Thyroid gland (tissue), 4 donors: ENCODE results near the gene KIRREL3. TPM values are rescaled to one million over a fixed set of nuclear protein-coding genes. Genes with fewer than 3 reads are reported as not detected.

Experiments used
- DNase-seq, 2 donors: peaks; one replicate each; pipeline ENCODE4 v3.0.0-alpha.2; 2019
- H3K27ac ChIP-seq, 3 donors: fragments of 200-600 bp; sonication (generic); 1 replicate in 2 of 3; 2 replicates in 1 of 3; pipeline ENCODE4 v1.5.1; 2016 to 2019; ENCODE audit warnings: mild to moderate bottlenecking in 1 of 3, moderate library complexity in 1 of 3
- H3K27me3 ChIP-seq: fragments of 200-600 bp; sonication (generic); one replicate; pipeline ENCODE4 v1.5.1; 2019
- H3K36me3 ChIP-seq, 2 donors: fragments of 200-600 bp; sonication (generic); one replicate each; pipeline ENCODE4 v1.5.1; 2016 to 2019
- H3K4me1 ChIP-seq, 2 donors: fragments of 200-600 bp; sonication (generic); one replicate each; pipeline ENCODE4 v1.5.1; 2017 to 2019
- H3K4me3 ChIP-seq, 3 donors: fragments of 200-600 bp; sonication (generic); replicated peaks in 1 of 3; 1 replicate in 2 of 3; 2 replicates in 1 of 3; pipeline ENCODE4 v1.5.1; 2016; ENCODE audit warnings: mild to moderate bottlenecking in 1 of 3
- H3K9me3 ChIP-seq: fragments of 200-600 bp; sonication (generic); one replicate; pipeline ENCODE4 v1.5.1; 2017
- POLR2A ChIP-seq, 2 donors: fragments of 450-650 bp; IDR thresholded peaks; one replicate each; pipeline ENCODE4 v1.6.1; 2017; ENCODE audit warnings: antibody characterized with exemption in 2 of 2, mild to moderate bottlenecking in 2 of 2, moderate library complexity in 1 of 2
- WGBS, 2 donors: methylation state at CpG; one replicate each; pipeline ENCODE4 v1.1.5; 2017; 5-methylcytosine and 5-hydroxymethylcytosine counted together
- intact Hi-C: fragments of 100-400 bp; cut with DNase I; formaldehyde crosslinking; loops from one replicate; pipeline ENCODE4 v1.15.1; 2023
- total RNA-seq, 4 donors: library from RNA; depleted of rRNA; stranded (reverse); fragments of >200 nt; gene quantifications; one replicate each; pipeline ENCODE4 v1.2.3, GENCODE V29; 2016
- TF ChIP-seq, protein P1 (sequence below), 6 experiments: fragments of 200-600 bp in 3 of 6; fragments of 450-650 bp in 3 of 6; sonication (generic) in 3 of 6; IDR thresholded peaks; one replicate each; pipeline ENCODE4 v1.5.1; 2016 to 2019; ENCODE audit warnings: antibody characterized with exemption in 6 of 6, mild to moderate bottlenecking in 2 of 6, inconsistent platforms in 1 of 6, moderate library complexity in 1 of 6

Gene KIRREL3
- total RNA-seq, 4 donors from 2014 or later, result 0.78 TPM; not detected in 3

GRCh38 chr11:126978165-126978564 is 22.4 kb downstream of the KIRREL3 start:
- no peaks in the 10 kb centered on the region for H3K4me1 ChIP-seq
- DNase-seq, result no peak
- no peaks in the 10 kb centered on the region for H3K36me3 ChIP-seq
- H3K4me3 ChIP-seq, result no peak overlapping the region
- TF ChIP-seq, protein P1, sequence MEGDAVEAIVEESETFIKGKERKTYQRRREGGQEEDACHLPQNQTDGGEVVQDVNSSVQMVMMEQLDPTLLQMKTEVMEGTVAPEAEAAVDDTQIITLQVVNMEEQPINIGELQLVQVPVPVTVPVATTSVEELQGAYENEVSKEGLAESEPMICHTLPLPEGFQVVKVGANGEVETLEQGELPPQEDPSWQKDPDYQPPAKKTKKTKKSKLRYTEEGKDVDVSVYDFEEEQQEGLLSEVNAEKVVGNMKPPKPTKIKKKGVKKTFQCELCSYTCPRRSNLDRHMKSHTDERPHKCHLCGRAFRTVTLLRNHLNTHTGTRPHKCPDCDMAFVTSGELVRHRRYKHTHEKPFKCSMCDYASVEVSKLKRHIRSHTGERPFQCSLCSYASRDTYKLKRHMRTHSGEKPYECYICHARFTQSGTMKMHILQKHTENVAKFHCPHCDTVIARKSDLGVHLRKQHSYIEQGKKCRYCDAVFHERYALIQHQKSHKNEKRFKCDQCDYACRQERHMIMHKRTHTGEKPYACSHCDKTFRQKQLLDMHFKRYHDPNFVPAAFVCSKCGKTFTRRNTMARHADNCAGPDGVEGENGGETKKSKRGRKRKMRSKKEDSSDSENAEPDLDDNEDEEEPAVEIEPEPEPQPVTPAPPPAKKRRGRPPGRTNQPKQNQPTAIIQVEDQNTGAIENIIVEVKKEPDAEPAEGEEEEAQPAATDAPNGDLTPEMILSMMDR (IDR thresholded peaks at IDR 0.05), result no peak
- TF ChIP-seq POLR2A (IDR thresholded peaks at IDR 0.05), result no peak
- no peaks in the 10 kb centered on the region for H3K27me3 ChIP-seq
- H3K9me3 ChIP-seq, result no peaks in the 10 kb centered on the region
- no peak overlapping the region for H3K27ac ChIP-seq
- intact Hi-C loops, result no loop called here
- WGBS, 2 donors, result 80 to 82% methylated on average over 3 of the region's 3 CpGs

GRCh38 chr11:126973051-126973450 is 27.5 kb downstream of the KIRREL3 start:
- Histone ChIP-seq H3K9me3 (no peaks in the 10 kb centered on the region), H3K4me3 (no peak overlapping the region), H3K27me3 (no peaks in the 10 kb centered on the region), H3K27ac (no peak overlapping the region), H3K4me1 (no peaks in the 10 kb centered on the region), H3K36me3 (no peaks in the 10 kb centered on the region)
- intact Hi-C loops, result no loop called here
- DNase-seq, result no peak
- TF ChIP-seq POLR2A (IDR thresholded peaks at IDR 0.05), result no peak
- TF ChIP-seq, protein P1 (IDR thresholded peaks at IDR 0.05), result no peak
- WGBS, 2 donors, result 79 to 81% methylated on average over 2 of the region's 2 CpGs

DNA sequence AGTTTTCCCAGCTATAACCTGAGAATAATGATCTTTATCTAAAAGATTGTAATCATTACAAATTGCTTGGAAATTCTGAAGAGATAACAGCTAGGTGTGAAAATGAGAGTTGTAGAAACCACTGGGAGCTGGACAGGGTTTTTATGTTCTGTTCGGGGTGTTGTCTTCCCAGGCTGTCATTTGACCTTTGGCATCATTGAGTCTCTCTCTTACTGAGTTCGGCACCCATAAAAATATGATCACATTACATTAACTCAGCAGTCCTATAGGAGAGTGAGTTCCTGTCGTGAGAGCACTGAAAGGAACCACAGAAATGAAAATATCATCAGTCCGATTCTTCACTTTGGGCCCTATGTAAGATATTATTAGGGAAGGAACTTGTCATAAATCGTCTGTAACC is 29.3 kb downstream of the KIRREL3 start:
- no peak for DNase-seq
- no peaks in the 10 kb centered on the region for H3K36me3 ChIP-seq
- H3K27me3 ChIP-seq, result no peaks in the 10 kb centered on the region
- no peak overlapping the region for H3K27ac ChIP-seq
- WGBS, 2 donors, result 80 to 84% methylated on average over 5 of the region's 5 CpGs
- intact Hi-C loops, result no loop called here
- TF ChIP-seq, protein P1 (IDR thresholded peaks at IDR 0.05), result no peak
- TF ChIP-seq POLR2A (IDR thresholded peaks at IDR 0.05), result no peak
- H3K4me3 ChIP-seq, result no peak overlapping the region
- no peaks in the 10 kb centered on the region for H3K4me1 ChIP-seq
- H3K9me3 ChIP-seq, result no peaks in the 10 kb centered on the region

GRCh38 chr11:126969865-126970479 is 30.6 kb downstream of the KIRREL3 start:
- H3K27me3 ChIP-seq, result no peaks in the 10 kb centered on the region
- intact Hi-C loops, result no loop called here
- H3K36me3 ChIP-seq, result no peaks in the 10 kb centered on the region
- H3K9me3 ChIP-seq, result no peaks in the 10 kb centered on the region
- H3K27ac ChIP-seq, result no peak overlapping the region
- H3K4me1 ChIP-seq, result no peaks in the 10 kb centered on the region
- whole genome bisulfite sequencing, 2 donors, result 34 to 36% methylated on average over 6 of the region's 6 CpGs
- H3K4me3 ChIP-seq, result no peak overlapping the region
- no peak for DNase-seq
- no peak for TF ChIP-seq POLR2A (IDR thresholded peaks at IDR 0.05)
- TF ChIP-seq, protein P1 (IDR thresholded peaks at IDR 0.05), result peak in 5 of 6 experiments; percentile 17 to 49 (median 28)

GRCh38 chr11:126968915-126969314 is 31.7 kb downstream of the KIRREL3 start:
- Histone ChIP-seq H3K36me3 (no peaks in the 10 kb centered on the region), H3K27me3 (no peaks in the 10 kb centered on the region), H3K4me1 (no peaks in the 10 kb centered on the region), H3K27ac (no peak overlapping the region), H3K9me3 (no peaks in the 10 kb centered on the region), H3K4me3 (no peak overlapping the region)
- 26 to 32% methylated on average over 14 of the region's 14 CpGs for WGBS, 2 donors
- intact Hi-C loops, result no loop called here
- DNase-seq, result no peak
- TF ChIP-seq, protein P1 (IDR thresholded peaks at IDR 0.05), result no peak
- no peak for TF ChIP-seq POLR2A (IDR thresholded peaks at IDR 0.05)
